Measurements from ENCODE around the gene SOX30. TPM values are rescaled to one million over a fixed set of nuclear protein-coding genes. Genes with fewer than 3 reads are reported as not detected.

Gene SOX30
- total RNA-seq, 1 experiment from 2014 or later, result 0.46 TPM

DNA sequence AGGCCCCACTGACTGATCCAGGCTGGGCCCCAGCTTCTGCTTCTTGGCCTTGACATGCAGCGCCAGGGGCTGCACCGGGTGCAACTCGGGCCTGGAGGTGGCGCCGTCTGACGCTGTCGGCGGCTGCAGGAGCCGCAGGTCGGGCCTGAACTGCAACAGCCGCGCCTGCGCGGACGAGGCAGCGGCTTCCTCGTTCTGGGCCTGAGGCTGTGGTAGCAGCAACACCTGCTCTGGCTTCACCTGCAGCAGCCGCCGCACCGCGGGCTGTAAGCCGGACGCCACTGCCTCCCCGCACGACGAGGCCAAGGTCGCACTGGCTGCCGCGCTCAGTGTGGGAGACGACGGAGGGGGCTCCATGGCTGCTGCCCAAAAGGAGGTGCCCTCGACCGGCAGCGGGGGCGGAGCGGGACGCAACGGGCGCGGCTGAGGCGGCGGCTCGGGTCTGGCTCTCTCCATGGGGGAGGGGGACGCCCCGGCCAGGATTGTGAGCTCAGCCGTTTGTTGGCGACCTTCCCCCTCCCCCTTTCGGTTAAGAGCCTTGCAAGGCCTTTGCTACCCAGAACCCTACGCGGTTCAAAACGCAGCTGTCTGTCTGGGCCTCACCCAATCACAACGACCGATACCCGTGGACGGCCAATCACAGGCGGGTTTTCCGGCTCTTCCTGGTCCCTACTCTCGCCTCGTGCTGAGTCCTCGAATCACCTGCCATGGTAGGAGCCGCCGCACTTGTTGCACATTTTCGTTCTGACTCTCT lies 438 bp downstream of the SOX30 start (continued):
- TF ChIP-seq ELF4 (CRISPR knock-in tag; IDR thresholded peaks at IDR 0.05; ENCODE audit: low read depth) (peak; percentile 96), NFYB (CRISPR knock-in tag; conservative IDR thresholded peaks at IDR 0.05; ENCODE audit: low read depth) (peak; percentile 35), GRHL2 (CRISPR knock-in tag; IDR thresholded peaks at IDR 0.05; ENCODE audit: insufficient replicate concordance, severe bottlenecking) (no peak), GTF2I (CRISPR knock-in tag; conservative IDR thresholded peaks at IDR 0.05) (no peak), ZNF138 (CRISPR knock-in tag; conservative IDR thresholded peaks at IDR 0.05) (peak; percentile 97), ZNF232 (CRISPR knock-in tag; IDR thresholded peaks at IDR 0.05) (0 out of 2 replicates have a peak, but pooled peaks have one; percentile 69), CTCF (IDR thresholded peaks at IDR 0.05) (no peak), ATF1 (CRISPR knock-in tag; IDR thresholded peaks at IDR 0.05) (peak; percentile 89; the same call in 1 of the 2 replicates), ZNF121 (CRISPR knock-in tag; IDR thresholded peaks at IDR 0.05) (peak; percentile 83), SMAD3 (CRISPR knock-in tag; IDR thresholded peaks at IDR 0.05; ENCODE audit: borderline replicate concordance) (peak; percentile 80), EMX1 (CRISPR knock-in tag; IDR thresholded peaks at IDR 0.05) (no peak), CREM (CRISPR knock-in tag; IDR thresholded peaks at IDR 0.05) (peak; percentile 90)
- TF ChIP-seq, protein P1, sequence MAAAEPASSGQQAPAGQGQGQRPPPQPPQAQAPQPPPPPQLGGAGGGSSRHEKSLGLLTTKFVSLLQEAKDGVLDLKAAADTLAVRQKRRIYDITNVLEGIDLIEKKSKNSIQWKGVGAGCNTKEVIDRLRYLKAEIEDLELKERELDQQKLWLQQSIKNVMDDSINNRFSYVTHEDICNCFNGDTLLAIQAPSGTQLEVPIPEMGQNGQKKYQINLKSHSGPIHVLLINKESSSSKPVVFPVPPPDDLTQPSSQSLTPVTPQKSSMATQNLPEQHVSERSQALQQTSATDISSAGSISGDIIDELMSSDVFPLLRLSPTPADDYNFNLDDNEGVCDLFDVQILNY (CRISPR knock-in tag; IDR thresholded peaks at IDR 0.05), result peak; percentile 92
- TF ChIP-seq, protein P2, sequence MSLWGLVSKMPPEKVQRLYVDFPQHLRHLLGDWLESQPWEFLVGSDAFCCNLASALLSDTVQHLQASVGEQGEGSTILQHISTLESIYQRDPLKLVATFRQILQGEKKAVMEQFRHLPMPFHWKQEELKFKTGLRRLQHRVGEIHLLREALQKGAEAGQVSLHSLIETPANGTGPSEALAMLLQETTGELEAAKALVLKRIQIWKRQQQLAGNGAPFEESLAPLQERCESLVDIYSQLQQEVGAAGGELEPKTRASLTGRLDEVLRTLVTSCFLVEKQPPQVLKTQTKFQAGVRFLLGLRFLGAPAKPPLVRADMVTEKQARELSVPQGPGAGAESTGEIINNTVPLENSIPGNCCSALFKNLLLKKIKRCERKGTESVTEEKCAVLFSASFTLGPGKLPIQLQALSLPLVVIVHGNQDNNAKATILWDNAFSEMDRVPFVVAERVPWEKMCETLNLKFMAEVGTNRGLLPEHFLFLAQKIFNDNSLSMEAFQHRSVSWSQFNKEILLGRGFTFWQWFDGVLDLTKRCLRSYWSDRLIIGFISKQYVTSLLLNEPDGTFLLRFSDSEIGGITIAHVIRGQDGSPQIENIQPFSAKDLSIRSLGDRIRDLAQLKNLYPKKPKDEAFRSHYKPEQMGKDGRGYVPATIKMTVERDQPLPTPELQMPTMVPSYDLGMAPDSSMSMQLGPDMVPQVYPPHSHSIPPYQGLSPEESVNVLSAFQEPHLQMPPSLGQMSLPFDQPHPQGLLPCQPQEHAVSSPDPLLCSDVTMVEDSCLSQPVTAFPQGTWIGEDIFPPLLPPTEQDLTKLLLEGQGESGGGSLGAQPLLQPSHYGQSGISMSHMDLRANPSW (CRISPR knock-in tag; conservative IDR thresholded peaks at IDR 0.05; ENCODE audit: low read depth), result 0 out of 2 replicates have a peak, but pooled peaks have one; percentile 52

- H3K9me3 Mint-ChIP-seq, result peaks cover 31% of the 10 kb centered on the region
- DNase-seq (ENCODE audit: low spot score) (no peak), ATAC-seq (no peak)
- H3K27me3 Mint-ChIP-seq (ENCODE audit: low read depth), result peaks cover 45% of the 10 kb centered on the region
- H3K4me1 Mint-ChIP-seq, result no peaks in the 10 kb centered on the region
- H3K4me3 Mint-ChIP-seq, result peak overlapping the region; percentile 57
- CTCF ChIA-PET, result interaction anchor here (0.5 to 1.7 kb wide), 6 partner anchors 13 to 424 kb away, joined by 3 to 18 read pairs (median 5); partner anchors contain the start of gene LSM11
- peaks cover 18% of the 10 kb centered on the region for H3K36me3 Mint-ChIP-seq
- H3K27ac Mint-ChIP-seq, result no peak overlapping the region
- POLR2A ChIA-PET, result interaction anchor here (0.6 to 1.8 kb wide), 2 partner anchors 60 to 81 kb away, joined by 4 to 5 read pairs; partner anchors contain the start of gene THG1L
- no peak for TF ChIP-seq NFE2L1 (CRISPR knock-in tag; IDR thresholded peaks at IDR 0.05)
- TF ChIP-seq RELA (CRISPR knock-in tag; IDR thresholded peaks at IDR 0.05; ENCODE audit: borderline replicate concordance), result no peak
- TF ChIP-seq ZBTB43 (CRISPR knock-in tag; IDR thresholded peaks at IDR 0.05), result no peak
- TF ChIP-seq ZNF532 (CRISPR knock-in tag; IDR thresholded peaks at IDR 0.05; ENCODE audit: borderline replicate concordance), result no peak
- TF ChIP-seq PRRX2 (CRISPR knock-in tag; IDR thresholded peaks at IDR 0.05), result no peak
- no peak for TF ChIP-seq GTF2I (CRISPR knock-in tag; conservative IDR thresholded peaks at IDR 0.05)
- TF ChIP-seq, protein P3, sequence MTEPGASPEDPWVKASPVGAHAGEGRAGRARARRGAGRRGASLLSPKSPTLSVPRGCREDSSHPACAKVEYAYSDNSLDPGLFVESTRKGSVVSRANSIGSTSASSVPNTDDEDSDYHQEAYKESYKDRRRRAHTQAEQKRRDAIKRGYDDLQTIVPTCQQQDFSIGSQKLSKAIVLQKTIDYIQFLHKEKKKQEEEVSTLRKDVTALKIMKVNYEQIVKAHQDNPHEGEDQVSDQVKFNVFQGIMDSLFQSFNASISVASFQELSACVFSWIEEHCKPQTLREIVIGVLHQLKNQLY (CRISPR knock-in tag; IDR thresholded peaks at IDR 0.05), result no peak
- TF ChIP-seq NR3C1 (CRISPR knock-in tag; conservative IDR thresholded peaks at IDR 0.05; ENCODE audit: low read depth), result no peak
- no peak for TF ChIP-seq CREB1 (CRISPR knock-in tag; IDR thresholded peaks at IDR 0.05)
- no peak for TF ChIP-seq ZNF416 (CRISPR knock-in tag; IDR thresholded peaks at IDR 0.05)
Observed at GRCh38 chr5:157650991-157651611, 1.1 kb downstream of the SOX30 start.

Data from WTC11 (cell line).